NT2/D1 (cell line): ENCODE measurements around the gene VAMP7.

Experiments
- DNase-seq: peaks from one replicate; pipeline ENCODE4 v3.0.0-alpha.2; 2011; ENCODE audit warnings: low read depth, low spot score
- H3K27me3 ChIP-seq: 2 replicates; pipeline ENCODE4 v1.6.0; 2011; ENCODE audit warnings: mild to moderate bottlenecking; ENCODE audit not compliant: insufficient read length, insufficient read depth
- H3K36me3 ChIP-seq: 2 replicates; pipeline ENCODE4 v1.6.1; 2011; ENCODE audit warnings: mild to moderate bottlenecking, low read length, mixed read lengths; ENCODE audit not compliant: insufficient read depth, insufficient read length
- H3K4me1 ChIP-seq: 2 replicates; pipeline ENCODE4 v1.5.1; 2011; ENCODE audit not compliant: insufficient read depth, insufficient read length
- H3K4me3 ChIP-seq: 2 replicates; pipeline ENCODE4 v1.5.1; 2011; ENCODE audit warnings: low read depth; ENCODE audit not compliant: insufficient read length
- H3K9ac ChIP-seq: 2 replicates; pipeline ENCODE4 v1.6.0; 2011; ENCODE audit warnings: low read depth; ENCODE audit not compliant: insufficient read length
- H3K9me3 ChIP-seq: 2 replicates; pipeline ENCODE4 v1.5.1; 2011; ENCODE audit warnings: mild to moderate bottlenecking, low read length; ENCODE audit not compliant: insufficient read depth
- SUZ12 ChIP-seq: IDR thresholded peaks from 2 replicates; pipeline ENCODE4 v1.6.1; 2011; ENCODE audit not compliant: insufficient read length, insufficient read depth; ENCODE audit errors: extremely low read depth
- YY1 ChIP-seq: IDR thresholded peaks from 2 replicates; pipeline ENCODE4 v1.6.1; 2011; ENCODE audit not compliant: insufficient read length, insufficient read depth
- ZNF274 ChIP-seq: IDR thresholded peaks from 2 replicates; pipeline ENCODE4 v1.6.1; 2011; ENCODE audit warnings: mild to moderate bottlenecking, low read depth, low read length

Gene VAMP7

DNA sequence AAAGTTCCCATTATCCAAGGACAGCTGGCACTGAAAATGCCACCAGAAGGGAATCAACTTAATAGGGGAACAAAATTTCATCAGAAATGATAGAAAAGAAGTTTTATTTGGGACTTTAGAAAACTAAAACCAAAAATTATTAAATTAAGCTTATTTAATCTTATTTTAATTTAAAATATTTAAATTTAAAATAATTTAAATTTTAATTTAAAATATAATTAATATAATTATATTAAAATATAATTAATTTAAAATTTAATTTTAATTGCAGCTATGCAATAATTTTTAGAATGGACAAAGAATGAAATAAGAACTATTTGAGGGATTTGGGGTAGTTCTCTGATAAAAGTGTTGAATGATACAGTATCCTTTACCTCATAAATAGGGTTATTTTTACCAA, 10.2 kb upstream of the VAMP7 start:
- Histone ChIP-seq H3K9me3 (0 out of 2 replicates have a peak, but pooled peaks cover 6% of the 10 kb centered on the region), H3K27me3 (no peaks in the 10 kb centered on the region)

DNA sequence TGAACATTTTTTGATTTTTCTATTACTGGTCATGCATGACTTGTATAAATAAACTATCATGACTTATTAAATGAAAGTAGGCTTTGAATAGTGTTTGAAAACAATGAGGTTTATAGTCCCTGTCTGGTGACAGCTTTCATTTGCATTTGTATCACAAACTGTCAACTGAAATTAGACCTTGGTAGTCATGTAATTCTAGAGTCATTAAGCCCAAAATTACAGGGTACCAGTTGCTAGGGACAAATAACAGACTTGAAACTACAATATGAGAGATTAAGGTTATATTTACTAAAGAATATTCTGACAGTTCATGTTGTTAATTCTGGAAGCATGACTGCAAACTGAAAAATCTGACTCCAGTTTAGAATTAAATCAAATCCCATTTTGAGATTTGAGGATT, 9.2 kb upstream of the VAMP7 start:
- H3K36me3 ChIP-seq, result no peaks in the 10 kb centered on the region
- 0 out of 2 replicates have a peak, but pooled peaks cover 6% of the 10 kb centered on the region for H3K9me3 ChIP-seq
- no peak overlapping the region for H3K9ac ChIP-seq
- no peaks in the 10 kb centered on the region for H3K27me3 ChIP-seq
- no peak overlapping the region for H3K4me3 ChIP-seq
- DNase-seq, result no peak
- no peaks in the 10 kb centered on the region for H3K4me1 ChIP-seq
- TF ChIP-seq SUZ12 (no peak), ZNF274 (no peak), YY1 (no peak)

More for the DNA sequence above, 10.2 kb upstream of the VAMP7 start:
- TF ChIP-seq SUZ12, result no peak
- no peak for TF ChIP-seq YY1
- no peak for TF ChIP-seq ZNF274
- no peak for DNase-seq
- Histone ChIP-seq H3K4me1 (no peaks in the 10 kb centered on the region), H3K36me3 (no peaks in the 10 kb centered on the region), H3K4me3 (no peak overlapping the region), H3K9ac (no peak overlapping the region)

DNA sequence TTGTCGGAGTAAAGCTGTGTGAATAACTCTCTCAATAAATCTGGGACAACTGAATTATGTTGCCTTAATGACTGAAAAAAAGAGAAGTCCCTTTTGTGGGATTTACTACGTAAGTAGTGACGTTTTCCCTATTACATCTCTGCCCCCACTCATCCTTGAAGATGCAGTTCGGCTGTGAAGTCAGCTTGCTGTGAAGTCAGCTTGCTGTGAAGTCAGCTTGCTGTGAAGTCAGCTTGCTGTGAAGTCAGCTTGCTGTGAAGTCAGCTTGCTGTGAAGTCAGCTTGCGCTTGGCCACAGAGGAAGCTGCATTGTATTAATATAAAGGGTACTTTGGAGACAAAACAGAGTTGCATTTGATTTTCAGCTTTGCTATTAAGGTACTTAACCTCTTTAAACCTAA, 8.0 kb upstream of the VAMP7 start:
- H3K27me3 ChIP-seq, result no peaks in the 10 kb centered on the region
- TF ChIP-seq YY1 (no peak), SUZ12 (no peak), ZNF274 (no peak)
- H3K9me3 ChIP-seq, result 0 out of 2 replicates have a peak, but pooled peaks cover under 1% of the 10 kb centered on the region
- H3K36me3 ChIP-seq, result no peaks in the 10 kb centered on the region
- H3K9ac ChIP-seq, result no peak overlapping the region
- no peak for DNase-seq
- no peaks in the 10 kb centered on the region for H3K4me1 ChIP-seq
- no peak overlapping the region for H3K4me3 ChIP-seq

DNA sequence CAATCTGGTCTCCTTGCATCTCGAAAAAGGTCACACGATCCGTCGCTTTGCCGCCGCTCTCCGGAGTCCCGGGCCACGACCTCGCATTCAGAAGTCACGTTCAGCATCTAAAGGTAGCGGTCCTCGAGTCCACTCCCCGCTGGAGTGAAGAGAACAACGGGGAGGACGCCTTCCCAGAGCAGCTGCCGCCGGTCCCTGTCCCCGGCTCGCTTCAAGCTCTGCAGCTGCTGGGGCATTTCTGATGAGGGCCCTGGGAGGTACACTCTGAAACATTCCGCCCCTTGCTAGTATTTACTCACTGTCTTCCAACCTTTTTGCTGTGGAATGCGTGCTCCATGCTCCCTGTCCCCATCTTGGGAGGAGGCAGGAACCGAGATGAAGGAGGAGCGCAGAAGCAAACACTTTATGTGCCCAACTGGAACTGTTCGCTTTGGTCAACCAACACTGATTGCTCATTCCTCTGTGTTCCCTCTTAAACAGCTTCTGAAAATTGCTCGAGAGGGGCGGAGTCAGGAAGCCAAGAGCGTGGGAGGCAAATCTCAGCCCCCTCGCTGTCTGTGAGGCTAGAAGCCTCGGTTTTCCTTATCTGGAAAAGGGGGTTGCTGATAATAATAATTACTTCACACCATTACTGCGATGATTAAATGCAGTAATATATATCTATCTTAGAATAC, 6.4 kb upstream of the VAMP7 start:
- Histone ChIP-seq H3K36me3 (no peaks in the 10 kb centered on the region), H3K4me3 (no peak overlapping the region), H3K27me3 (no peaks in the 10 kb centered on the region), H3K9me3 (no peaks in the 10 kb centered on the region), H3K9ac (no peak overlapping the region), H3K4me1 (no peaks in the 10 kb centered on the region)
- no peak for TF ChIP-seq YY1
- no peak for DNase-seq

DNA sequence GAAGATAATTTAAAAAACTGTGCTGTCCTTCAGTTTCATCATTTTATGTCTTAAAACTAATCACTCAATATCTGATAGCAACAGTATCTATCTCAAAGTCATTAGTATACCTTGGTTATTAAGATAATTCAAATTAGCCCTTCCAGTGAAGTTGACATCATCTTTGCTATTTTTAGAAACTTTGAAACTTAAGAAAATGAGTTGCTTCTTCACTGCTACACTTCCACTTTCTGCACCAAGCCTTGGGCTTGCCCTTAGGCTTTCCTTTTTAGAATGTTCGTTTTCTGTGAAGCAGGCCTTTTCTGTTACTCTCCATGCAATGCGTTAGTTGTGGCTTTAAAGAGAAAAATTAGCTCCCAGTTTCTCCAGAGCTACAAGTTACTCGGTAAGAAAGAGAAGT, 4.4 kb upstream of the VAMP7 start:
- Histone ChIP-seq H3K4me1 (no peaks in the 10 kb centered on the region), H3K36me3 (no peaks in the 10 kb centered on the region), H3K4me3 (no peak overlapping the region), H3K27me3 (no peaks in the 10 kb centered on the region), H3K9me3 (no peaks in the 10 kb centered on the region), H3K9ac (no peak overlapping the region)
- no peak for TF ChIP-seq YY1
- no peak for TF ChIP-seq ZNF274
- no peak for TF ChIP-seq SUZ12
- DNase-seq, result no peak

DNA sequence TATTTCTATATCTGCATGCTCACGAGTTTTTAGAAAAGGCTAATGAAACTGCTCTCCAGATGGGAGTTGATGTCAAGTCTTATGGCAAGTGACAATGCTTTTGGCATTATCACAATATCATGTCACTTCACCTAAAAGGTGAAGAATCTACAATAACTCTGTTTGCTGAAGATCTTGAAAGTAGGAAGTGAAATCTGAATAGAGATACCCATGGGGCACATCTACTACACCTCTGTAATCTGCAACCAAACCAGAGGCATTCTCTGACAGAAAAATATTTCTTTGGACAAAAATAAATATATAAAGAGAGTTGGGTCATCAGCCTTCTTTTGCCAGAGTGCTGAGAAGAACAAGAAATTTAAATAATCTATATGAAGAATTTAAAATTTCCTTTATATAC, 3.9 kb upstream of the VAMP7 start:
- TF ChIP-seq YY1 (no peak), SUZ12 (no peak), ZNF274 (no peak)
- no peaks in the 10 kb centered on the region for H3K27me3 ChIP-seq

DNA sequence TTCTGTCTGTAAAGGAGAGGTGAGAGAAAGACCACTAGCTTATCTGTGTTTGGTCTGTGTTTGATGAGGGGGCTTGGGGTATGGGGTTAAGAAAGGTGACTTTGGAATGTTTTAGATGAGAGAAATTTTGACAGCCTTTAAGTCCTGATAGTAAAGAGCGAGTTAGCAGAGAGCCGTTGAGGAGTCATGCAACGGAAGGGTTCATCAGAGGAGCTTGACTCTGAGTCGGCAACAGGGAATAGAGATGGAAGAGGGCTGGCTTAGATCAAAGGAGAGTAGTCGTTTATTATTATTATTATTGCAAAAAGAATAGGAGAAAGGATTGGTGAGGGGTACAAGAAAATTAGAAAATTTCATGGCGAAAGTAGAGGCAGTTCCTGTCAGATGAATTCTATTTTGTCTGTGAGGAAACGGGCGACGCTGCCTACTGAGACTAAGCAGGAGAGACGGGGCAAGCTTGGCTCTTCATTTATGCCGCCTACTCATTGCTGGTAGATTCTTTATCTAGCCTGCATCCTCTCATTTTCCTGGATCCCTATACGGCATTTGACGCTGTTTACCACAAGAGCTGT, 473 bp upstream of the VAMP7 start:
- DNase-seq, result no peak
- peak overlapping the region; percentile 63 for H3K4me3 ChIP-seq
- H3K9me3 ChIP-seq, result no peaks in the 10 kb centered on the region
- H3K36me3 ChIP-seq, result no peaks in the 10 kb centered on the region
- TF ChIP-seq YY1, result no peak
- TF ChIP-seq ZNF274, result no peak
- TF ChIP-seq SUZ12, result no peak
- H3K9ac ChIP-seq, result no peak overlapping the region
- H3K27me3 ChIP-seq, result no peaks in the 10 kb centered on the region
- no peaks in the 10 kb centered on the region for H3K4me1 ChIP-seq

More for the DNA sequence above, 3.9 kb upstream of the VAMP7 start:
- Histone ChIP-seq H3K9me3 (no peaks in the 10 kb centered on the region), H3K4me1 (no peaks in the 10 kb centered on the region), H3K4me3 (no peak overlapping the region), H3K36me3 (no peaks in the 10 kb centered on the region), H3K9ac (no peak overlapping the region)
- no peak for DNase-seq
